HepG2 (cell line): ENCODE data around the gene INTS14. TPM values are rescaled to one million over a fixed set of nuclear protein-coding genes. Genes with fewer than 3 reads are reported as not detected.

ENCODE experiments used
- AGO1 ChIP-seq: fragments of 200-400 bp; formaldehyde crosslinking; IDR thresholded peaks from 2 replicates; pipeline ENCODE4 v1.6.1; 2017; ENCODE audit warnings: mild to moderate bottlenecking, low read depth, low read length, moderate library complexity; ENCODE audit not compliant: poor library complexity, severe bottlenecking
- ARNT2 ChIP-seq: sonication (generic); formaldehyde crosslinking; IDR thresholded peaks from 2 replicates; pipeline ENCODE4 v1.8.0; 2022; ENCODE audit warnings: mild to moderate bottlenecking, low read depth, missing genetic modification reagents, moderate library complexity
- BCL6 ChIP-seq: IDR thresholded peaks from 2 replicates; pipeline ENCODE4 v1.6.1; 2016; ENCODE audit warnings: missing genetic modification reagents, missing compliant biosample characterization
- CHD4 ChIP-seq: fragments of 200-600 bp; sonication (generic); IDR thresholded peaks from 2 replicates; pipeline ENCODE4 v1.7.0; 2017; ENCODE audit warnings: mild to moderate bottlenecking, low read length, borderline replicate concordance
- FOXA3 ChIP-seq: IDR thresholded peaks from 2 replicates; pipeline ENCODE4 v1.6.1; 2016; ENCODE audit warnings: missing genetic modification reagents, missing compliant biosample characterization
- KDM2A ChIP-seq: sonication (generic); formaldehyde crosslinking; IDR thresholded peaks from 2 replicates; pipeline ENCODE4 v1.4.0; 2020; ENCODE audit warnings: low read depth, missing genetic modification reagents, borderline replicate concordance
- KDM5B ChIP-seq: sonication (generic); formaldehyde crosslinking; IDR thresholded peaks from 2 replicates; pipeline ENCODE4 v1.4.0; 2020; ENCODE audit warnings: missing genetic modification reagents, mild to moderate bottlenecking, borderline replicate concordance
- LCORL ChIP-seq, 2 experiments: fragments of 450-650 bp in 1 of 2; sonication (generic) in 1 of 2; formaldehyde crosslinking in 1 of 2; IDR thresholded peaks; 2 replicates each; pipeline versions ENCODE4 v1.5.0 to v1.6.1; 2017 to 2020; ENCODE audit warnings: antibody characterized with exemption in 1 of 2, missing genetic modification reagents in 1 of 2
- NFKB2 ChIP-seq: sonication (generic); formaldehyde crosslinking; IDR thresholded peaks from 2 replicates; pipeline ENCODE4 v1.4.0; 2020; ENCODE audit warnings: missing genetic modification reagents, borderline replicate concordance
- ZFP1 ChIP-seq: IDR thresholded peaks from 2 replicates; pipeline ENCODE4 v1.6.1; 2016
- ZFP36L1 ChIP-seq: sonication (generic); formaldehyde crosslinking; IDR thresholded peaks from 2 replicates; pipeline ENCODE4 v1.8.0; 2022; ENCODE audit warnings: mild to moderate bottlenecking, missing genetic modification reagents, moderate library complexity
- ZNF101 ChIP-seq: sonication (generic); formaldehyde crosslinking; IDR thresholded peaks from 2 replicates; pipeline ENCODE4 v1.4.0; 2020; ENCODE audit warnings: mild to moderate bottlenecking, low read depth, missing genetic modification reagents, borderline replicate concordance
- ZNF562 ChIP-seq: sonication (generic); formaldehyde crosslinking; IDR thresholded peaks from 2 replicates; pipeline ENCODE4 v1.8.0; 2022; ENCODE audit warnings: missing genetic modification reagents, borderline replicate concordance
- ZNF563 ChIP-seq: sonication (generic); formaldehyde crosslinking; IDR thresholded peaks from 2 replicates; pipeline ENCODE4 v1.8.0; 2022; ENCODE audit warnings: mild to moderate bottlenecking, moderate library complexity, missing genetic modification reagents
- polyA plus RNA-seq, 8 experiments: library from polyadenylated mRNA; depleted of rRNA in 3 of 8; stranded (reverse) in 7 of 8; unstranded in 1 of 8; fragments of >200 nt; fragmentation: Illumina TruSeq in 4 of 8; extraction: Trizol in 4 of 8; gene quantifications; 2 replicates each; pipeline versions ENCODE4 v1.2.1 to v1.2.3, GENCODE V29; 2011 to 2016; ENCODE audit warnings: low read depth in 4 of 8, missing spikeins in 1 of 8, mixed read lengths in 1 of 8; ENCODE audit not compliant: insufficient read depth in 1 of 8
- total RNA-seq, 5 experiments: library from RNA; depleted of rRNA; stranded (reverse); fragments of >200 nt; fragmentation: Illumina TruSeq; extraction: Trizol; gene quantifications; 2 replicates each; pipeline ENCODE4 v1.2.3, GENCODE V29; 2016; ENCODE audit warnings: low read depth in 1 of 5
- TF ChIP-seq, protein P1 (sequence below): sonication (generic); formaldehyde crosslinking; IDR thresholded peaks from 2 replicates; pipeline ENCODE4 v1.9.0; 2021; ENCODE audit warnings: missing genetic modification reagents, borderline replicate concordance
- TF ChIP-seq, protein P2 (sequence below): IDR thresholded peaks from 2 replicates; pipeline ENCODE4 v1.6.1; 2012; ENCODE audit warnings: low read depth, low read length, improper control_type of control experiment
- TF ChIP-seq, protein P3 (sequence below): sonication (generic); formaldehyde crosslinking; IDR thresholded peaks from one replicate; pipeline ENCODE4 v1.5.1; 2020; ENCODE audit warnings: mild to moderate bottlenecking, missing genetic modification reagents; ENCODE audit errors: not compliant biosample characterization

Gene INTS14
- total and polyA plus RNA-seq, 2 of the 13 experiments (the other 11 are each of a cell fraction or from before 2014, with no cell fraction given): 41.4 to 52.0 TPM

DNA sequence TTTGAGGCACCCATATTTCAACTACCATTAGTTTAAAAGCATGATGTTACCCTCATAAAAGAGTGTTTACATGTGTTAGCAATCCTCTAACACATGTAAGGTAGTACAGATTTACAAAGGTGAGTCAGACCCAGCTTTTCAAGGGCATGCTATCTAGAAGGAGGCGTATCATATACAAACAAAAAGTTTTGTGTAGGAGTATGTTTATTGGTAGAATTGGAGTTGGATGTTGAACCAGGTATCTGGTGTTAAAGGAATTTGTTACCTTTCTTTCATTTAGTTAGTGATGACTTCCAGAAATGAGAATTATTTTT lies 78.2 kb downstream of the INTS14 start (continued):
- no peak for TF ChIP-seq AGO1
- TF ChIP-seq ZNF562 (CRISPR knock-in tag): no peak
- TF ChIP-seq, protein P1, sequence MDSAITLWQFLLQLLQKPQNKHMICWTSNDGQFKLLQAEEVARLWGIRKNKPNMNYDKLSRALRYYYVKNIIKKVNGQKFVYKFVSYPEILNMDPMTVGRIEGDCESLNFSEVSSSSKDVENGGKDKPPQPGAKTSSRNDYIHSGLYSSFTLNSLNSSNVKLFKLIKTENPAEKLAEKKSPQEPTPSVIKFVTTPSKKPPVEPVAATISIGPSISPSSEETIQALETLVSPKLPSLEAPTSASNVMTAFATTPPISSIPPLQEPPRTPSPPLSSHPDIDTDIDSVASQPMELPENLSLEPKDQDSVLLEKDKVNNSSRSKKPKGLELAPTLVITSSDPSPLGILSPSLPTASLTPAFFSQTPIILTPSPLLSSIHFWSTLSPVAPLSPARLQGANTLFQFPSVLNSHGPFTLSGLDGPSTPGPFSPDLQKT: no peak
- no peak for TF ChIP-seq KDM2A (CRISPR knock-in tag)
- no peak for TF ChIP-seq KDM5B (CRISPR knock-in tag)
- TF ChIP-seq LCORL (IDR thresholded peaks at IDR 0.05): no peak
- TF ChIP-seq LCORL (CRISPR knock-in tag; IDR thresholded peaks at IDR 0.05): no peak
- TF ChIP-seq, protein P2, sequence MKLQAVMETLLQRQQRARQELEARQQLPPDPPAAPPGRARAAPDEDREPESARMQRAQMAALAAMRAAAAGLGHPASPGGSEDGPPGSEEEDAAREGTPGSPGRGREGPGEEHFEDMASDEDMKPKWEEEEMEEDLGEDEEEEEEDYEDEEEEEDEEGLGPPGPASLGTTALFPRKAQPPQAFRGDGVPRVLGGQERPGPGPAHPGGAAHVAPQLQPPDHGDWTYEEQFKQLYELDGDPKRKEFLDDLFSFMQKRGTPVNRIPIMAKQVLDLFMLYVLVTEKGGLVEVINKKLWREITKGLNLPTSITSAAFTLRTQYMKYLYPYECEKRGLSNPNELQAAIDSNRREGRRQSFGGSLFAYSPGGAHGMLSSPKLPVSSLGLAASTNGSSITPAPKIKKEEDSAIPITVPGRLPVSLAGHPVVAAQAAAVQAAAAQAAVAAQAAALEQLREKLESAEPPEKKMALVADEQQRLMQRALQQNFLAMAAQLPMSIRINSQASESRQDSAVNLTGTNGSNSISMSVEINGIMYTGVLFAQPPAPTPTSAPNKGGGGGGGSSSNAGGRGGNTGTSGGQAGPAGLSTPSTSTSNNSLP: peak; percentile 53; the same call in 1 of the 2 replicates
- TF ChIP-seq ZFP36L1 (CRISPR knock-in tag): peak; percentile 16; the same call in 1 of the 2 replicates
- TF ChIP-seq ZNF101: no peak
- no peak for TF ChIP-seq ARNT2 (CRISPR knock-in tag)
- TF ChIP-seq ZNF563 (CRISPR knock-in tag): no peak
- TF ChIP-seq FOXA3 (CRISPR knock-in tag): peak; percentile 89
- TF ChIP-seq BCL6: no peak
- TF ChIP-seq, protein P3, sequence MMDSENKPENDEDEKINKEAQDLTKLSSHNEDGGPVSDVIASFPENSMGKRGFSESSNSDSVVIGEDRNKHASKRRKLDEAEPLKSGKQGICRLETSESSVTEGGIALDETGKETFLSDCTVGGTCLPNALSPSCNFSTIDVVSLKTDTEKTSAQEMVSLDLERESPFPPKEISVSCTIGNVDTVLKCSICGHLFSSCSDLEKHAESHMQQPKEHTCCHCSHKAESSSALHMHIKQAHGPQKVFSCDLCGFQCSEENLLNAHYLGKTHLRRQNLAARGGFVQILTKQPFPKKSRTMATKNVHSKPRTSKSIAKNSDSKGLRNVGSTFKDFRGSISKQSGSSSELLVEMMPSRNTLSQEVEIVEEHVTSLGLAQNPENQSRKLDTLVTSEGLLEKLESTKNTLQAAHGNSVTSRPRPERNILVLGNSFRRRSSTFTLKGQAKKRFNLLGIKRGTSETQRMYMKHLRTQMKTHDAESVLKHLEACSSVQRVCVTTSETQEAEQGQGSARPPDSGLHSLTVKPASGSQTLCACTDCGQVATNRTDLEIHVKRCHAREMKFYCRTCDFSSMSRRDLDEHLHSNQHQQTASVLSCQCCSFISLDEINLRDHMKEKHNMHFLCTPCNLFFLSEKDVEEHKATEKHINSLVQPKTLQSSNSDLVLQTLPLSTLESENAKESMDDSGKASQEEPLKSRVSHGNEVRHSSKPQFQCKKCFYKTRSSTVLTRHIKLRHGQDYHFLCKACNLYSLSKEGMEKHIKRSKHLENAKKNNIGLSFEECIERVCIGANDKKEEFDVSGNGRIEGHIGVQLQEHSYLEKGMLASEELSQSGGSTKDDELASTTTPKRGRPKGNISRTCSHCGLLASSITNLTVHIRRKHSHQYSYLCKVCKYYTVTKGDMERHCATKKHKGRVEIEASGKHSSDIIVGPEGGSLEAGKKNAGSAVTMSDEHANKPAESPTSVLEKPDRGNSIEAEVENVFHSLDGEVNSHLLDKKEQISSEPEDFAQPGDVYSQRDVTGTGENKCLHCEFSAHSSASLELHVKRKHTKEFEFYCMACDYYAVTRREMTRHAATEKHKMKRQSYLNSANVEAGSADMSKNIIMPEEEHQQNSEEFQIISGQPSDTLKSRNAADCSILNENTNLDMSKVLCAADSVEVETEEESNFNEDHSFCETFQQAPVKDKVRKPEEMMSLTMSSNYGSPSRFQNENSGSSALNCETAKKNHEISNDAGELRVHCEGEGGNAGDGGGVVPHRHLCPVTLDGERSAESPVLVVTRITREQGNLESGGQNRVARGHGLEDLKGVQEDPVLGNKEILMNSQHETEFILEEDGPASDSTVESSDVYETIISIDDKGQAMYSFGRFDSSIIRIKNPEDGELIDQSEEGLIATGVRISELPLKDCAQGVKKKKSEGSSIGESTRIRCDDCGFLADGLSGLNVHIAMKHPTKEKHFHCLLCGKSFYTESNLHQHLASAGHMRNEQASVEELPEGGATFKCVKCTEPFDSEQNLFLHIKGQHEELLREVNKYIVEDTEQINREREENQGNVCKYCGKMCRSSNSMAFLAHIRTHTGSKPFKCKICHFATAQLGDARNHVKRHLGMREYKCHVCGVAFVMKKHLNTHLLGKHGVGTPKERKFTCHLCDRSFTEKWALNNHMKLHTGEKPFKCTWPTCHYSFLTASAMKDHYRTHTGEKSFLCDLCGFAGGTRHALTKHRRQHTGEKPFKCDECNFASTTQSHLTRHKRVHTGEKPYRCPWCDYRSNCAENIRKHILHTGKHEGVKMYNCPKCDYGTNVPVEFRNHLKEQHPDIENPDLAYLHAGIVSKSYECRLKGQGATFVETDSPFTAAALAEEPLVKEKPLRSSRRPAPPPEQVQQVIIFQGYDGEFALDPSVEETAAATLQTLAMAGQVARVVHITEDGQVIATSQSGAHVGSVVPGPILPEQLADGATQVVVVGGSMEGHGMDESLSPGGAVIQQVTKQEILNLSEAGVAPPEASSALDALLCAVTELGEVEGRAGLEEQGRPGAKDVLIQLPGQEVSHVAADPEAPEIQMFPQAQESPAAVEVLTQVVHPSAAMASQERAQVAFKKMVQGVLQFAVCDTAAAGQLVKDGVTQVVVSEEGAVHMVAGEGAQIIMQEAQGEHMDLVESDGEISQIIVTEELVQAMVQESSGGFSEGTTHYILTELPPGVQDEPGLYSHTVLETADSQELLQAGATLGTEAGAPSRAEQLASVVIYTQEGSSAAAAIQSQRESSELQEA (CRISPR knock-in tag): no peak
- TF ChIP-seq NFKB2 (CRISPR knock-in tag): no peak
- no peak for TF ChIP-seq ZFP1 (CRISPR knock-in tag)
- TF ChIP-seq CHD4: no peak
